Stimulated activated CD8-positive, alpha-beta memory T cell treated with anti-CD3 and anti-CD28 coated beads, Interleukin-15, amount 100 ng/mL, for 1 hour (primary cell): ENCODE measurements around the gene DIDO1.

ENCODE experiments used
- DNase-seq: peaks from one replicate; pipeline ENCODE4 v3.0.0-alpha.2; 2020; ENCODE audit warnings: low read depth

Gene DIDO1

DNA sequence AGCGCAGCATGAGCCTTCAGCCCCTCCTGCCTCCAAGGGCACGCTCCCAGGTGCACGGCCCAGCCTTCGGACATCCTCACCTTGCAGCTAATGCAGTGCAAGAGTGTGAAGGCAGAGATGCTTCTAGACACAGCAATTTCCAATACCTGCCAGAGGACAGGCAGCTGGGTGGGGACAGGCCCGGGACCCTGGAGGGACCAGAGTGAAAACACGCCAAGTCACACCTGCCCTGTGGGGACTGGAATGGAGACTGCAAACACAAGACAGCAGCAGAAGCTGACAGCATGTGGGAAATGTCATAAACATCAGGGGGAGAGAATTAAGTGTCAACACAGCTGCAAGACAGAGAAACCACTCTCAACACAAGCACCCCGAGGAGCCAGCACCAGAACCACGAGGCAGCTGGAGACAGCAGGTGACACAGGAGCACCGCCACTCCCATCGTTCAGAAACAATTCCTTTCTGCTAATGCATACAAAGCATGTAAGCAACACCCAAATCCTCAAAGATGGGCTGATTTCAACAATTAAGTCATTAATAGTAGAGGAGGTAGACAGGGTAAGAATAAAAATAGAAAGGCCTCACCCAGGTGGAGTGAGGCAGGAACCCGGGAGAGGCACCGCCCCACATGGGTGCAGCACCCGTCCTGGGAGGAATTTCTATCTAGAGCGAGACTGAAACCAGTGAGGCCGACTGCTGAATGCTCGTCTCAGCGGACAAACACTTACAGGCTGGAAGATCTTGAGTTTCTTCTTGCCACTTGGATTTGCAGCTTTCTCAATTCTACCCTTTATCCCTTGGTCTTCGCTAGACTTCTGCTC, 17.1 kb downstream of the DIDO1 start:
- no peak for DNase-seq

DNA sequence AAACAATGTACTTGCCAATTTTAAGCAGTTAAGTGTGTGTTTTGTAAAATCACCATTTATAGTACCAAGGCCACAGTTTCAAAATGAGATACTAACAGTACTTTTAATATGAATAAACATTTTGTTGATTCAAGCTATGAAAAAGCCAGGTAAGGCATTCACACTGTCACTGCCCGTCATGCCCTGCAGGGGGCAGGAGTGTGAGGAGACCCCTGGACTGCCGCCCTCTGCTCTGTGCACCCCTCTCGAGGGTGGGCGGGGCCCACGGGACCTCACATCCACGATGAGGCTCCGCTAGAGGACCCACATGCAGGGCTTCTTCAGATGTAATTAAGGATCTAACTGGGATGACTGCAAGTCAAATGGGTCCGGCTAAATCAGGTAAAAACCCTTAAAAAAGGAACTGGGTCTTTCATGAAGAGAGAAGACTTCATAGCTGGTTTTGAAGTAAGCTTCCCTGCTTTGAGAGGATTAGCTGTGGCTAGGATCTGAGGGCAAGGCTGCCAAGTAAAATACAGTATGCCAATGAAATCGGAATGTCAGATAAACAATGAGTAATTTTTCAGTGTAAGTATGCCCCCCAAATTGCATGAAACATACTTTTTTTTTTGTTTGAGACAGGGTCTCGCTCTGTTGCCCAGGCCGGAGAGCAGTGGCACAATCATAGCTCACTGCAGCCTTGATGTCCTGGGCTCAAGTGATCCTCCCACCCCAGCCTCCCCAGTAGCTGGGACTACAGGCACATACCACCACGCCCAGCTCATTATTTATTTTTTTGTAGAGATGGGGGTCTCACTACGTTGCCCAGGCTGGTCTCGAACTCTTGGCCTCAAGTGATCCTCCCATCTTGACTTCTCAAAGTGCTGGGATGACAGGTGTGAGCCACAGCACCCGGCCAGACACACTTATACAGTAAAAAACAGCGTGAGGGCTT, 18.7 kb downstream of the DIDO1 start:
- no peak for DNase-seq

DNA sequence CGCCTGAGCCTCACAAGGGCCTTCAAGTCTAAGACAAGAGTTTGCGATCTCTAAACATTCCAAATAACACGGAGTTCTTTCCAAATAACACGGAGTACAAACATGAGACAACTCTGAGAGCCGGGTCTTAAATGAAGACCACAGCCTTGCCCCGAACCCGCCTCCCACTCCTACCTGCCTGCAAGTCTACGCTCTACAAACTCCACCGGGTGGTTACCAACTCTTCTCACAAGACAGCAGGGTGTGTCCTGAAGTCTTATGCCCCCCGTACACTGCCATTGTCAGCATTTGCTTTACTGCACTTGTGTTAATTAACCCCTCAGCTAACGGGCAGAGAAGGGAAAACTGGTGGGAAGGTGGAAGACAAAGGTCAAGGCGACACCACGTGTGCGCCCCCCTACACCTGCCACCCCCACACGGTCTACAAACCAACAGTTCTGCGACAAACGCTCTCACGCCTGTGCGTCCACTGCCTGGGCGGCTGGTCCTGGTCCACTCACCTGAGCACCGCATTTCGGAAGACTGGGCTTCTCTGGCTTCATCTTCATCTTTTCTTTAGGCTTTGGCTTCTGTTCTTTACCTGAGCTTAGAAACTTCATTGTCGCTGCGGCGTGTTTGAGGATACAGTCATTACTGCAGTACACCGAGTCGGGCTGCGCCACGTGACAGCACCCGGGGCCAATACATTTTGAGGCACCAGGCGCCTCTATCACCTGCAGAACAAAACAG, 19.5 kb downstream of the DIDO1 start:
- no peak for DNase-seq

DNA sequence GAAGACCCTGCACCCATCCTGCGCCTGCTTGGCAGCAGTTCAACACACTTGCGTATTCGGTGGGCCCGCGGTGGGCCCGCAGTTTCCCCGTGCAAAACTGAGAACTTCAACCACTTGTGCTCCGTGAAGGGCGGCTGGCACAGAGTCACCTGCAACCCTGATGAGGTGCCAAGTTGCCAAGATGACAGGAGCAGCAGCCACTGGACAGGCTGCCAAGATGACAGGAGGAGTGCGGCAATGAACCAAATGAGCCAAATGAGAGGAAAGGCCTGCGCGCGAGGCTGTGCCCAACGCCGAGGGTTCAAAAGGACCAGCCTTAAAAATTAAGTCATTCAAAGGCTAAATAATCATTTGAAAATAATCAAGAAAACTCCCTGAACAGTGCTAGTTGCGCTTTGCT, 20.1 kb downstream of the DIDO1 start:
- DNase-seq, result no peak

DNA sequence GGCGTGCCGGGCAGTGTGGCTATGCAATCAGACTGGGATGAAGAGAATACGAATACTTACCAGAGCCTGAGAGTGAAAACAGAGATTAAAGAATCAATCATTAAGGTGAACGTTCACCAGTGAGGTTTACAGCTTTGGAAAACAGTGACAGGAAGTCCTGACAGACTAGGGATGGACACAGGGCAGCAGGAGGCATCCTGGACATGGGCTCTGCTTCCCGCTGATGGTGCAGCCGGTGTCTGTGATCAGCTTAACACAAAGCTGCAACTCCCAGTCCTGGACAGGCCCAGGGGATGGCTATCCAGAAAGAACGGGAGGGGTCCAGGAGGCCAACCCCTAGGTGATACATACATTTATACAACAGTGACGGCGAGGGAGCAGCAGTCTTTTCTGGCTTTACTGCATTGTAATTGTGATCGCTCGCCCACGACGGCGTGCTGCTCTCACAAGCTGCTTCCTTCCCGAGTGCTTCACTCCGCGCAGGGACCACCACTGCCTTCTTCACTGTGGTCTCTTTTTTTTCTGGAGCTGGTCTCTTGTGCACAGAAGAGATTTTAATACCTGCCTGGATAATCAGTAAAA, 20.7 kb downstream of the DIDO1 start:
- no peak for DNase-seq

DNA sequence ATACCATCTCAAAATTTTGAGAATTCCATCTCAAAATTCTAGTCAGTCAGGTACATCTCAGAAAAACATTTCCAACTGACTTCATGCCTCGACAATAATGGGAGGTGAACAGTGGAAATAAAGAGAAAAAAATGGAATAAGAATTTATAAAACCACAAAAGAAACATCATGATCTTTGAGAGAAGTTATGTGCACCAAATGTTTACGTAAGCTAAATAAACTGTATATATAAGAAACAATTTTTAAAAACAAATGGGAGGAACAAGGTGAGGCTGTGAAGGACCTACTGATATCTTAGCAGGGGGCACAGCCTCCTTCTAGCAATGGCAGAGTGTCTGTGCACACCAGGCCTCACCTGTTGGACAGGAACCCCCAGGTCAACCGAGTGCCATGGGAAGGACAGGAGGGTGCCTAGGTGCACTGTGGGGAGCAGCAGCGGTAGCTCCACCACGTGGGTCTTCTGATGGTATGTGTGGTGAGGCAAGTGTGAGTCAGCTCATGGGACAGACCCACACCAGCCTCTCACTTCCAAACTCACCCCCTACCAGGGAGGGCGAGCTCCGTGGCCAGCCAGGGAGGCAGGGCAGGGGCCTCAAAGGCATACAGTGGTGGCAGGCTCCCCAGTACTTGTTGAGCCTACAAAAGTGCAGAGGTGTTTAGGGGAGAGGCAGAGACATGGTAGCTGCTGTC, 23.2 kb downstream of the DIDO1 start:
- DNase-seq, result no peak

DNA sequence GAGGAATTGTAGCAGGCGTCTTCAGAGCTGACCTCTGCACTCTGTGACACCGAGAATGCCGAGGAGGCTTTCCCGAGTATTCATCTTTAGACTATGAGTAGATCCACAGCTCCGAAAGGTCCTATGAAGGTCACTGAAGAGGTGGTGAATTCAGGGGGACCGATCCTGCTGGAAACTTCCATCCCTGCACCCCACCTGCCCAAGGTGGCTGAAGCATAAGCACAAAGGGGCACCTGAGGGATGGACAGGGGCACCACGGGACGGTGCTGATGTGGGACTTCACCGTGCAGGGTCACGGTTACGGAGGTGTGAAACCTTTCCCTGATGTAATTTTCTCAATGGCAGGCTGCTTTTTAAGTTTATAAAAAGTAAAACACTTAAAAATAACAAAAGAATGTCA, 24.4 kb downstream of the DIDO1 start:
- DNase-seq, result no peak

DNA sequence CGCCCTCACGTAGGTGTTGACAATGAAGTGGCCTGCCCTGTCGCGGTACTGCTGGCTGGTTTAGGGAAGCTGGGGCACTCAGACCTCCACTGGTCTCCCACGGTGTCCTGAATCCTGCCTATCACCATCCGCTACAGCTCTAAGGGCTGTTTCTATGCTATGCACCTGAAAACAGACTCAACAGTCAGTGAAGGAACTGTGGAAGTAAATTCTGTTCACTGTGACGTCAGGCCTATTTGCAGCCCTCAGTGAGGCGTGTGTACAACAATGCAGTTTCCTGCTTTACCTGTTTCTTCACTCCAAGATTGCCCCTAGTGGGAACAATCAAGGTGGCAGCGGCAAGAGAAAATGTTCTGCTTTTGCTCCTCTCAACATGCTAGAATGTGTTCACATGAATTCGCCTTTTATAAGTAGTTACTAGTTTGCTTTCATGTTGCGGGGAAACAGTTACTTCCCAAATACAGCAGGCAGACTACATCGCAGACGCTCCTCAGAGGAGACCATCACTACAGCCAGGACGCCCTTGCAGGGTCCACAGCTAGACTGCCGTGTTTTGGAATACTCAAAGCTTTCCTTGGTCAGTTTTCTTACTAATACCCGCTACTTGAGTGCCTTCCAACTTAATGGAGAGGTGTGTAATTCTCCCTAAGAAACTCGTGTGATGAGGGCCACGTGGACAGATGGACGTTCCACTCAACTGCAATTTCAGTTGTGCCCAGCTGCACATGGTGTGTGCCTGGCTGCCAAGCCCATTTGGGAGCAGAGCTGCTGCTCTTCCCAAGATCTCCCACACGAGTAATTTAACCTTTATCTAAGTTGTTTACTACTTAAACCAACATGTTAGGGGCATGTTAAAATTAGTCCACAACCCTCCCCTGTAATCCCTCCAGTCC, 25.4 kb downstream of the DIDO1 start:
- DNase-seq, result no peak

DNA sequence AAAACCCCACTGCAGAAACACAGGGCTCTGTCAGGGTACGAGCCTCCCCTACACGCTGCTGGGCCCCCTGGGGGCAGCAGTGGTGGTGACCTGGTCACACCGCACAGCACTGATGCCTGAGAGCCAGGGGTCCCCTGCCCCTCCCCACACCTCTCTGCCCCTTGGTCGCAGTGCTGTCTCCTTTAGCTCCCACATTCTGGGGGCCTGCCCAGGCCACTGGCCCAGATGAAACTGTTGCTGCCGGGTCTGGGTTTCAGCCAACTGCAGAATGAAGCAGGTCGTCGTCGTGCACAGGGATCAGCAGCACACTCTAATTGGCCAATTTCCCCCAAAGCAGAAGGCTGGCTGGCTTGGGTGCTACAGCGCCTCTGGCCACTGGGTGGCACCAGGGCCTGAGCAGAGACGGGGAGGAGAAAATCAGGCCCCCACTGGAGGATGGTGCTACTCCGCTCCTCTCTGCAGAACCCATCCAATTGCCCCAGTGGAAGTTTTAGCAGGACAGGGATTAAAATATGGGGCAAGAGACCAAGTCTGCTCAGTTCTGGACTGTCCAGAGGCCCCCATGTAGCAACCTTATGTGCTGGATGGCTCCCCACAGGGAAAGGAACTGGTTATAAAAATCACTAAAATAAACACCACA, 26.1 kb downstream of the DIDO1 start:
- DNase-seq, result peak; percentile 64

DNA sequence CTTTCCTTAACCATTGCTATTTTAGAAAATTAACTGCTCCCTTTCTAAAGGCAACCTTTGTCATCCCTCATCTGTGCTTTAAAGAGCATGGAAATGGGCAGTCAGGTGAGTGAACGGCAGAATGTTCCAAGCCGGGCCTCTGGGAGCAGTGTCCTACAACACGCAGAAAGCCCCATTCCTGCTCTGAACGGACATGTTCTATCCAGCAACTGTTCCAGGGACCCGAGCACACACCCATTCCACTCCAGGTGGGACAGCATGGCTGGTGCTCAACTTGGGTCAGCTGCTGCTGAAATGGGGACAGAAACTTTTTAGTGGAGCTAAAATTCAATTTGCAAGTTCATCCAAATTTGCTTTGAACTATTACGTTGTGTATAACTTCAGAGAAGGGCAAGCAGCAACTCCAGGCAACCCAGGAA, 26.7 kb downstream of the DIDO1 start:
- DNase-seq, result no peak

DNA sequence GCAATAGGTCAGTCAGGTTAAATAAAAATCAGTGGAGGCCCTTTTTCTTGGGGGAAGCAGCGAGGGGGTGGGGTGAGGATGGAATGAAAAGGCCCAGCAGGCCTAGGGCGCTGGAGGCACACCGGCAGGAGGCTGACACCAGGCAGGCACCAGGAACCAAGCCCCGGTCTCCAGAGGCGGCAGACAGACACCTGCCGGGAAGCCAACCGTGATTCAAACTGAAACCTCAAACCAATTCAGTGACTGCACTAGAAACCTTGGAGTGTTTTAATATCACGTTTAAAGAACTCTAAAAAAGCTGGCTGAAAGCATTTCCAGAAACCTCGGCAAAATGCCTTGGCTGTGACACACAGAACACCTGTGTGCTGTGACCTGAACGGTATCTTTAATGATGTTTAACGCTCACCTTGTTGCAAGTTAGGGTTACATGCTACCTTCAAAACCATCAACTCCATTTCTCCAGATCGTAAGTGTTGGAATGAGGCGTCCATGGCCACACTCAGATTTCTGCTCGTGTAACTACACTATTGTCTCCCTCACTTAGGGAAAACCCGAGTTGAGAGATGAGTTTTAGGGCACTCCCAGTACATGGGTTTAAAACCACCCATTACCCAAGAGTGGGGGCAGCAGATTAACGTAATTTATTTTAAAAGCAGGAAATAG, 27.2 kb downstream of the DIDO1 start:
- DNase-seq, result no peak

DNA sequence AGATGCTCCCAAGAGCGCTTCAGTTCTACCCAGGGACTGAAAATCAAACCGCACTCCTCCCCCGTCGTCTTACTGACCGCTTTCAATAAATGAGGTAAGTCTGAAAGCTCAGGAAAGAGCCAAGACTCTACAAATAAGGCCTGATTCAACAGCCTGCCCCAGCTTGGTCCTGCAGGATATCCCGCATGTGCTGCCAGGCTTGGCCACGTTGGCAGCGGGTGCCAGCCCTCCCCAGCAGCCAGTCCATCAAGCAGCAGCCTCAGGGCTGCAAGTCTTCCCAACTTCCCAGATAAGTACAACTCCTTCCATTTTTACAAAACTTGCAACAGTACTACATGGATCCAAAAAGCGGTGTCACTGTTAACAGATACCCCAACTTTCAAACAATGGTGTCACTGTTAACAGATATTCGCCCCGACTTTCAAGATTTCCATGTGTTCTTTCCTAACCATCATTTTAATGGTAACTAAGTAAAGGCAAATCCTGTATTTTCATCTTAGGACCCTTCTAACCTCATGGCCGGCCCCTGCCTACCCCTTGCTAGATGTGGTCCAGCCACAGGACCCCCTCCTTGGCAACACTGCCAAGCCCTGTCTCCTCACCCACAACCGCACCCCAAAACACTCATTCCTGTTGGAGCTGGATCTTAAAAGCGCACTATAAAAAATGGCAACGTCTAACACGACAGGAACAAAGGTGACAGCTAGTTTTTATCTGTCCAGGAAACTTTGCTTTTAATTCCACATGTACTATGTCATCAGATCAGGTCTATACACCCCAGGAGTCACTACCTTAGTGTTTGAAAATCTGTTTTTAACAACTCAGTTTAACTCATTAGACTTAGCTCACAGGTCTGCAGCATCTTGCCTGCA, 28.0 kb downstream of the DIDO1 start:
- no peak for DNase-seq

DNA sequence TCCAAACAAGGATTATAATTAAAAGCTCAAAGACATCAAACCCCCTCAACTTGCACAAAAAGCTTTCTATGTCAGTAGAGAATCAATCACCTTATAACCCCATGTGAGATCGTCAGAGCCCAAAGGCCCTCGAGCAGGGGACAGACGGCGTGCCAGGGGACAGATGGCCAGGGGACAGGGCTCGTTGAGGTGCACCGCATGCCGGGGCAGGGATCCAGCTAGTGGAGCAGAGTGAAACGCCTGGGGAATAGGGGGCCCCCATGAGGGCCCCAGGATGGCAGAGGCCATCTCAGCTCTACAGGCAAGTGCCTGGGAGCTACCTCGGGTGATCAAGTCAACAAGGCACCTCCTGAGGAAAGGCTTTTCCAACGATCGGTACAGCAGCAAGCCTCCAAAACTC, 28.6 kb downstream of the DIDO1 start:
- DNase-seq, result no peak

DNA sequence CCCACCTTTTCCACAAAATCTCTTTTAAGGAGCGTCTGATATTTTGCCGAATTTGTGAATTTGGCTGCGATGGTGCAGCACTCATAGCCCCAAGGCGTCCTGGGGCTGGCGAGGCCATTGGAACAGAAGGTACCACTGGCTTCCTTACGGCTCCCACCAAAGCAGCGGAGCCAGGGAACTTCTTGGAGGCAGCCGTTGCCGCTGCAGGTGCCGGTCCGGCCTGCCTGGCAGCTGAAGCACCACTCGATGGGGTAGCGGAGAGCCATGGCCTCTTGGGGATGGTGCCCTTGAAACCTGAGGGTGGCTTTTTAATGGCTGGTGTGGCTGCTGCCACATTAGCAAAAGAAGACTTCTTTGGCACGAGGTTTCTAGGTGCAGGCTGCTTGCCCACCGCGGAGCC, 29.8 kb downstream of the DIDO1 start:
- DNase-seq, result no peak

DNA sequence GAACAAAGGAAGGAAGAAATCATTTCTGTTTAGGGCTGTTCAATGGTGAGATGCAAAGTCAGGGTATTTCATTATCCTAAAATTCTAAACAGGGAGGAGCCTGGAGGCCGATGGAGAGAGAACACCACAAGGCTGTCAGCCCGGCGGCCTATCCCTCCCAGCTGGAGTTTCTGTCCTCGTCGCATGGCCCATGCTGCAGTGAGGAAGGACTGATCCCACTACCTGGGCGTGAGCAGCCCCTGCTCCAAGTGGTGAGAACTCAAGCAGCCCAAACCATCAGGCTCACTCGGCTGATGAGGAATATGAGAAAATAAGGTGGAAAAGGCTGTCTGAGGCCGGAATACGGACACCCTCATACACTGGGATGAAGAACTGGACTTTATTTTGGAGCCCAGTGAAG, 30.8 kb downstream of the DIDO1 start:
- DNase-seq, result no peak

DNA sequence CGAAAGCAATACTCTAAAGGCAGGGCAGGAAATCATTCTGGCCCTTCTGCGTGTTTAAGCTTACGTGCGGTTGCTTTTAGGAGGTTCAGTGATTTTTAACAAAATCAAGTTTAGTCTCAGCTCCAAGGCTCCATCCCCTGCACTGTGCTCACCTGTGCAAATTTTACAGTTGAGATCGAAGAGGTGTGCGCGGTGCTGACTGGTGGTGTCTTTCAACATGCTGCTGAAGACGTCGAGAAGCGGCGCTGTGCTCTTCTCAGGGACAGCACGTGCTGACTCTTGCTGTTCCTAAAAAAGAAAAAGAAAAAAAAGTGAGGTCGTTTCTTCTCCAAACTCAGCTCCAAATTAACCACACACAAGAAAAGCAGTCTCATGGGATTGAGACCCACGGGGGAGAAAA, 32.0 kb downstream of the DIDO1 start:
- DNase-seq, result no peak

DNA sequence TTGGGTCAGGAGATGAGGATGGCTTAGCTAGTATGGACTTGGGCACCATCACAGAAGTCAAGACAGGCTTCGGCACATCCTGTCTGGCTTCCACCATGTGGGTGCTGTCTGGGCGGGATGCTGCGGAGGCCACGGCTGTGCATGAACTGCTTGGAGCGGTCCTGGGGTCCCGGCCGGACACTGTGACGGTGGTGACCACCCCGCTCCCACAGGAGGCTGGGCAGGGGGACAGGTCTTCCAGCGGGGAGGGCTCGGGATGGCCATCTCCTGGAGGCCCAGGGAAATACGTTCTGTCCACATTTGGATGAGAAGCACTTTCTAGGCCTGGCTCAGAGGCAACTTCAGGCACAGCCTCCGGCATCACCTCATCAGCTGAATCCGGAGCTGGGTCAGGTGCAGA, 32.6 kb downstream of the DIDO1 start:
- no peak for DNase-seq
